Mesothelial cell of epicardium (in vitro differentiated cells): ENCODE data around the gene DNAI1. TPM values are rescaled to one million over a fixed set of nuclear protein-coding genes. Genes with fewer than 3 reads are reported as not detected.

Experiments used
- DNase-seq, 2 experiments: peaks; one replicate each; pipeline ENCODE4 v3.0.0; 2021; ENCODE audit warnings: low spot score in 2 of 2; ENCODE audit not compliant: unreplicated experiment in 2 of 2
- H3K27ac Mint-ChIP-seq: 2 replicates; pipeline ENCODE4 v1.8.0; 2021; ENCODE audit warnings: mixed read lengths
- H3K27me3 Mint-ChIP-seq: 2 replicates; pipeline ENCODE4 v1.8.0; 2021; ENCODE audit warnings: low read depth, mixed read lengths
- H3K36me3 Mint-ChIP-seq: 2 replicates; pipeline ENCODE4 v1.8.0; 2021; ENCODE audit warnings: mixed read lengths
- H3K4me1 Mint-ChIP-seq: 2 replicates; pipeline ENCODE4 v1.8.0; 2021; ENCODE audit warnings: mixed read lengths
- H3K4me3 Mint-ChIP-seq: 2 replicates; pipeline ENCODE4 v1.8.0; 2021; ENCODE audit warnings: mild to moderate bottlenecking, moderate library complexity, mixed read lengths
- H3K9me3 Mint-ChIP-seq: 2 replicates; pipeline ENCODE4 v1.8.0; 2021; ENCODE audit warnings: mixed read lengths
- CTCF ChIP-seq: fragments of 200-600 bp; sonication (generic); IDR thresholded peaks from one replicate; pipeline ENCODE4 v1.5.0; 2021; ENCODE audit warnings: antibody characterized with exemption; ENCODE audit not compliant: unreplicated experiment
- total RNA-seq: library from RNA; stranded (reverse); gene quantifications from 3 replicates; pipeline ENCODE4 v1.2.1, GENCODE V29; 2021

Gene DNAI1
- total RNA-seq, 1 donor from 2014 or later, result not detected

DNA sequence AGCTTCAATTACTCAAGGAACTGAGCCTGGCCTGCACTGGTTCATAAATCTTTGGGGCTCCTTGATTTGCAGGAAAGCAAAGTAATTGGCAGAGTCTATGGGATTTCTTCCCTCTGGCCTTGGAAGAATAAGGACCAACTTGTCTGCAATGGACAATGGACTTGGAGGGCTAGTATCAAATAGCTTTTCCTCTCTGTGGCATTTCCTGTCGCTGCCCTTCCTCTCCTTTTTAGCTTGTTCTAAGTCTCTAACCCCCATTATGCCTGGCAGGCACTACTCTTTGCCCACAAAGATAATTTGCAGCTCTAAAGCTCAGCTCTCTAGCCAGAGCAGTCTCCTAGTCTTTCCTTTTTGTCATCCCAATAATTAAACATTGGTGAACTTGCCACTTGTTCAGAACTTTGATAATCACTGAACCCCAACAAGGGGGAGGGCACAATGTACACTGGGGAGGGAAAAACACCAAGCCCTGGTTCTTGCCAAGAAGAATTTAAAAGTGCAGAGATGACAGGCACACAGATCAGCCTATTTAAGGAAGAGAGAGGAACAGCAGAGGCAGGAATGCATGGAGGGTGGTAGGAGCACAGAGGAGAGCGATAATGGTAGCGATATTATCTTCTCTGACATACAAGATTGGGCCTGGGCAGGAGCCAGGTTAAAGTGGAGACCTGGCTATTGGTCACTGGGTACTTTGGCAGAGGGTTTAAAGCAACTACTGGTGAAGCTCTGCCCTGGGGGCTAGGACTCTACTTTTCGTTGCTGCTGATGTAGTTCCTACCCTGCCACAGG is 38.7 kb upstream of the DNAI1 start:
- Mint-ChIP-seq H3K36me3 (no peaks in the 10 kb centered on the region), H3K4me3 (no peak overlapping the region), H3K27me3 (no peaks in the 10 kb centered on the region), H3K27ac (no peak overlapping the region), H3K4me1 (no peaks in the 10 kb centered on the region), H3K9me3 (no peaks in the 10 kb centered on the region)
- no peak for TF ChIP-seq CTCF
- no peak for DNase-seq

DNA sequence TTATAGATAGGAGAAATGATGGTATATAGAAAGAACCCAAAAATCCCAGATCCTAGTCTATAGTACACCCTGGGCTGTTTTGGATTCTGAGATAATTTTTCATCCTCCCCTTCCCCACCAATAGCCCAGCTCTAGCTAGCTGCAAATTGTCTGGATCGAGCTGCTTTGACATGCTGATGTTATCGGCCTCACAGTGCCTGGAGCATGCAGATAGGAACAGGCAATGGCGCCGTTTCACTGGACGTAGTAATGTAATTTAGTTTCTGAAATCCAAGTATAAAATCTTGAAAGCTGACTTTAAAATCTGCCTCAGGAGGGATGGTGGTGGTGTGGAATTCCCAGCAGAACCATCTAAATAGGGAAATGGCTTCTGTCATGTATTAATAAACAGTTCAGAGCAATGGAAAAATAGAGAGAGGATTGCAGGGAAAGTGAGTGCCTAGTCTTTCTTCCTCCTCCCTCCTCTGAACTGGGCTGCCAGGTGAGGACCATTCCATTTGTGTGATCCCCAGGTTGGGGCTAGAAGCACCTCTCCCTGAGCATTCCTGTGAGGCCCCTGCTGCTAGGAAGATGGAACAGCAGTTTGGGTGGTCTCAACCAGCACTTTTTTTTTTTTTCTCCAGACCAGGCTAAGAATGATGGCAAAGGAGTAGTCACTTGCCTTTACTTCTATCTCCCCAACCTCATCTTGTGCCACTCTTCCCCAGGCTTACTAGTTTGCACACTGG is 32.1 kb upstream of the DNAI1 start:
- H3K27ac Mint-ChIP-seq, result no peak overlapping the region
- no peaks in the 10 kb centered on the region for H3K36me3 Mint-ChIP-seq
- H3K4me1 Mint-ChIP-seq, result peaks cover 6% of the 10 kb centered on the region
- TF ChIP-seq CTCF, result no peak
- H3K27me3 Mint-ChIP-seq, result no peaks in the 10 kb centered on the region
- no peaks in the 10 kb centered on the region for H3K9me3 Mint-ChIP-seq
- no peak overlapping the region for H3K4me3 Mint-ChIP-seq
- DNase-seq, result no peak

GRCh38 chr9:34428325-34428958 is 30.2 kb upstream of the DNAI1 start:
- Mint-ChIP-seq H3K36me3 (no peaks in the 10 kb centered on the region), H3K27ac (no peak overlapping the region), H3K9me3 (no peaks in the 10 kb centered on the region), H3K4me3 (no peak overlapping the region), H3K4me1 (peaks cover 6% of the 10 kb centered on the region), H3K27me3 (no peaks in the 10 kb centered on the region)
- no peak for TF ChIP-seq CTCF
- no peak for DNase-seq

DNA sequence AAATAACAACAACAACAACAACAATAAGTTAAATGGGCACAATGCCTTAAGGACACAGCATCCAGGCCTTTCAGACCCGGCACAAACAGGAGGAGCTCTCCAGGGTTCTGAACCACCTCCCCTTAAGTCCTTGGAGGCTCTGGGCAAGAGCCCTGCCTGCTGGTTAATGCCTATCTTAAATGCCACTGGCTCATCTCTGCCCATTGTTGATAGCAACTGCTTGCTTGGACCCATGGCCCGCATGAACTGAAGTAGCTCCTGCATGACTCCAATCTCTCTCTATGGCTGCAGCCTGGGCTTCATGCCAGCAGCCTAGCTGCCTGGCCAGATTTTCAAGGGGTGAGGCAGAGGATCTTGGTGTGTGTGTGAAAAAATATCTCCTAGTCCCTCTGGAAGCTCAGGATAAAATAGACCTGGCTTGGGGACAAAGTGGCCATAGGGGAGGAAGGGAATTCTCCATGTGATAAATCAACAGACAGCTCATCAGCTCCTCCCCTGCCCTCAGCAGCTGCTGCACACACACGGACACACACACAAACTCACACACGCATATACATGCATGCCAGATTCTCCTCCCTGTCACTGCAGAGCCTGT is 27.7 kb upstream of the DNAI1 start:
- TF ChIP-seq CTCF, result no peak
- peak; percentile 21 to 62 for DNase-seq
- Mint-ChIP-seq H3K27me3 (no peaks in the 10 kb centered on the region), H3K4me3 (no peak overlapping the region), H3K4me1 (peaks cover 6% of the 10 kb centered on the region), H3K36me3 (no peaks in the 10 kb centered on the region), H3K27ac (no peak overlapping the region), H3K9me3 (no peaks in the 10 kb centered on the region)

DNA sequence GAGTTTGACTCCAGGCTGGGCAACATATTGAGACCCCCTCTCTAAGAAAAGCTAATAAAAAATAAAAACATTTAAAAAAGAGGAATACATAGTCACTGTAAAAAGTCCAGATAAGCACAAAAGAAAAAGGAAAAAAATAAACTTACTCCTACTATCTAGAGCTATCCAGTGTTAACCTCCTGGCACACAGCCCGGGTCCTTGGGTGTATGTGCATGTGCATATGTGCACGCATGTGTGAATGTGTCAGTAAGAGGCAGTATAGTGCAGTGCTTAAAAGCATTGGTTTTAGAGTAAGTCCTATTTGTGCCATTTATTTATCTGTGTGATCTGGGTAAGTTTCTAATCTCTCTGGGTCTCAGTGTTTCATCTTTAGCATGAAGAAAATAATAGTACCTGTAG is 26.9 kb upstream of the DNAI1 start:
- TF ChIP-seq CTCF, result no peak
- H3K27ac Mint-ChIP-seq, result no peak overlapping the region
- H3K36me3 Mint-ChIP-seq, result no peaks in the 10 kb centered on the region
- peaks cover 6% of the 10 kb centered on the region for H3K4me1 Mint-ChIP-seq
- H3K4me3 Mint-ChIP-seq, result no peak overlapping the region
- no peak for DNase-seq
- no peaks in the 10 kb centered on the region for H3K27me3 Mint-ChIP-seq
- no peaks in the 10 kb centered on the region for H3K9me3 Mint-ChIP-seq
